B cell (primary cell): Measurements from ENCODE around the gene ADD3.

ENCODE experiments used
- CTCF ChIP-seq: fragments of 200-600 bp; IDR thresholded peaks from one replicate; pipeline ENCODE4 v1.8.0; 2022; ENCODE audit warnings: antibody characterized with exemption, mild to moderate bottlenecking
- EZH2 ChIP-seq: IDR thresholded peaks from 2 replicates; pipeline ENCODE4 v1.6.1; 2012; ENCODE audit warnings: borderline replicate concordance, low read depth, mild to moderate bottlenecking, moderate library complexity, low read length; ENCODE audit not compliant: insufficient read depth, poor library complexity, severe bottlenecking

- TF ChIP-seq CTCF = no peak
- TF ChIP-seq EZH2 = no peak
Measured at GRCh38 chr10:109959259-109960145, 48.3 kb upstream of the ADD3 start.
